HG02759 (cell line): Measurements from ENCODE around the gene ELMOD3.

ENCODE experiments used
- ATAC-seq: cut with Tn5 transposase; IDR thresholded peaks from one replicate; pipeline ENCODE4 v1.9.1; 2021; ENCODE audit warnings: mild to moderate bottlenecking, moderate library complexity; ENCODE audit not compliant: unreplicated experiment

Gene ELMOD3

DNA sequence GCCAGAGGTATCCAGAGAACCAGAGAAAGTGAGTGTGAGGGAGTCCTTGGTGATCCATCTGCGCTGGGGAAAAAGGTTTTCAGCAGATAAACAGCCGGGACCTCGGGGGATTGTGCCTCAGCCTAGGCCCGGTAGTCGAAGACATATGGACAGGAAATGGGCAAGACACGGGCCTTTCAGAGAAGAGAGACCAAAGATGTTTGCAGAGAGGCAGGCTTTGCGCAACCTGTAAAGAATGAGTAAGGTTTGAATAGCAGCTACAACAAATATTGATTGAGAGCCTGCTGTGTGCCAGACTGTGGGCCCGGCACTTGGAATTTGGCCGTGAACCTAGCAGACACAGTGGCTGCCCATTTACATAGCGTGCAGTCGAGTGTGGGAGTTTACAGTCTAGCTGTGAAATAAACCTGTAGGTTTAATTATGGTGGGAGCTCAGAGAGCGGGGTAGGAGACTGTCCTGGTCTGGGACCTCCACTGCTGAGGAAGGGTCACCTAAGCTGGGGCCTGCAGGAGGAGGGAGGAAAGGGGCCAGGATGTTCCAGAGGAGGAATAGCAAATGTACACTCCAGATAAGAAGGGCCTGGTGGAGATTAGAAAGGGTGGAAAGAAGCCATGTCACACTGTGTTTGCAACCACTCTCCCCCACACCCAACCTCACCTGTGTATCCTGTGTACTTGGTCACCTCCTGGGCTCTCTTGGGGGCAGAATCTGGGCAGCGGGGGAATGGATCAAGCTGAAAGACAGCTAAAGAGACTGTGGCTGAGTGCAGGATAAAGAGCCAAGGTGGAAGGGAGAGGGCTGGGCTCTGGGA is 66.9 kb downstream of the ELMOD3 start:
- ATAC-seq = no peak

DNA sequence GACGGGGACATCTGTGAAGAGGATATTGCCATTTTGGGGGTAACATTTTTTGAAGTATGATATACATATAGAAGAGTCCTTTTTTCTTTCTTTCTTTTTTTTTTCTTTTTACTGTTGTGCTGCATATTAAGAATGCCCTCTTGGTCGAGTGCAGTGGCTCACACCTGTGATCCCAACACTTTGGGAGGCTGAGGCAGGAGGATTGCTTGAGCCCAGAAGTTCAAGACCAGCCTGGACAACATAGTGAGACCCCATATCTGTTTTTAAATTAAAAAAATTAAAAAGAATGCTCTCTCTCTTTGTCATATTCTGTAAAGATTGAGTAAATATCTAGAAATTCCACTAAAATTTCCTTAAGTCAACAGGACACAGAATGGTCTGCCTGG is 67.5 kb downstream of the ELMOD3 start:
- no peak for ATAC-seq

DNA sequence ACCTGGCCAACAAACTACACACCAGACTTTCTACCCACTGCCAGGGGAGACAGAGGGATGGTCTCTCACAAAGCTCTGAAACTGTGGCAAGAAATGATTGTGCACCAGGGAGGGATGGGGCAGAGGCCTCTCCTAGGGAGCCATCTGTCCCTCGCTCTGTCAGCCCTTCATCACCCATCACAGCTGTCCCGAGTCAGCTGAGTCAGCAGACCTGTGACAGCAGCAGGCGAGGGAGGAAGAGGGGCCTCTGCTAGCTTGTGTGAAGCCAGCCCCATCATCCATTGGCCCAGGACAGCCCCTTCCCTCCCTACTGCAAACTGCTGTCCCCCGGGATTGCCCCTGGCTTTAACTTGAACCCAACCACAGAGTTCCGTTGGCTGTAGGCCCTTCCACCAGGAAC is 69.0 kb downstream of the ELMOD3 start:
- no peak for ATAC-seq

DNA sequence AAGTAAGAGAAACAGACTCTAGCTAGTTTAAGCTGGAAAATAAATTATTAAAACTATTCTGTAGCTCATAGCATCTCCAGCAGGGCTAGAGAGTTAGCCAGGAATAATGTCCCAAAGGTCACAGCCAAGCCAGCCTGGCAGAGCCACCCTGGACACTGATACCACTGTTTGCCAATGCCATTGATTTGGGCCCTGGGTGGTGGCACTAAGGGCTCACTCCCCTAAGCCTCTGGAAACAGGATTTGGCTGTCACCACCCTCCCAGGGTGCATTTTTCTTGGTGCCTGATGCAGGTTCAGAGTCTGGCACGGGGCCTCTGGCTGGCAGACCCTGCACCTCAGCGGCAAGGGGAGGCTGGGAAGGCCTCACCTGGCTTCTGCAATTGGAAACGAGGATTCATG is 71.0 kb downstream of the ELMOD3 start:
- ATAC-seq = no peak

DNA sequence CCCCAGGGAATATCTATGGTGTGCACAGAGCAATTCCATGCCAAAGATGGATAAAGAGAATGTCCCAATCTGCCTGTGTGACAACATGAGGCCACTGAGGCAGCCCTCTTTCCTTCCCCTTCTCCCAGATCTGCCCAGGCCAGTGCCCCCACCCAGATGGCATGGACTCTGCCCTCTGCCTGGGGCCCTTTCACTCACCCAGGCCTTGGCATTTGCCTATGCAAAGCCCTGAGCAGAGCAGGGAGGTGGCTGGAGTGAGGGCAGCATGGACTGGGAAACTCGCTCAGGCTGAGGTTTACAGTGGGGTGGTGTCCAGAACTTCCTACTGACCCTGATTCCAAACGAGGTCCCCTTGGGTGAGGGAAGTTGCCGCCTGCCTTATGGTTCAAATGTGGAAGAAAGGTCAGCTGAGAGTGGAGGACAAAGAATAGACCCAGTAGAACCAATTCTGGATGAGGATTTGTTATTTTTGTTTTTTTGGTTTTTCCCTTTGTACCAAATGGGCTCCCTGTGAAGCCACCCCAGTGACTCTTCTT is 72.8 kb downstream of the ELMOD3 start:
- ATAC-seq = no peak

DNA sequence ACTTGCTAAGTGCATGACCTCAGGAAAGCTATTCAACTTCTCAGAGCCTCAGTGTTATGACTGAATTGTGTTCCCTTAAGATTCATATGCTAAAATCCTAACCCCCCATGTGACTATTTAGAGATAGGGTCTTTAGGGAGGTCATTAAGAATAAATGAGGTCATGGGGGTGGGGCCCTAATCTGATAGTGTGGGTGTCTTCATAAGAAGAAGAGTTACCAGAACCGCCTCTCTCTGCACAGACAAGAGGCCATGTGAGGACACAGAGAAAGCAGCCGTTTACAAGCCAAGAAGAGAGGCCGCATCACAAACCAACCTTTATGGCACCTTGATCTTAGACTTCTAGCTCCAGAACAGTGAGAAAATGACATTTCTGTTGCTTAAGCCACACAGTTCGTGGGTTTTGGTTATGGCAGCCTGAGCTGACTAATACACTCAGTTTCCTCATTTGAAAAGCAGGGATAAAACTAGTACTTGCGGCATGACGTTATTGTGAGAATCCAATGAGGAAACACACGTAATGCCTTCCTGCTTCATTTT is 73.8 kb downstream of the ELMOD3 start:
- ATAC-seq = no peak

DNA sequence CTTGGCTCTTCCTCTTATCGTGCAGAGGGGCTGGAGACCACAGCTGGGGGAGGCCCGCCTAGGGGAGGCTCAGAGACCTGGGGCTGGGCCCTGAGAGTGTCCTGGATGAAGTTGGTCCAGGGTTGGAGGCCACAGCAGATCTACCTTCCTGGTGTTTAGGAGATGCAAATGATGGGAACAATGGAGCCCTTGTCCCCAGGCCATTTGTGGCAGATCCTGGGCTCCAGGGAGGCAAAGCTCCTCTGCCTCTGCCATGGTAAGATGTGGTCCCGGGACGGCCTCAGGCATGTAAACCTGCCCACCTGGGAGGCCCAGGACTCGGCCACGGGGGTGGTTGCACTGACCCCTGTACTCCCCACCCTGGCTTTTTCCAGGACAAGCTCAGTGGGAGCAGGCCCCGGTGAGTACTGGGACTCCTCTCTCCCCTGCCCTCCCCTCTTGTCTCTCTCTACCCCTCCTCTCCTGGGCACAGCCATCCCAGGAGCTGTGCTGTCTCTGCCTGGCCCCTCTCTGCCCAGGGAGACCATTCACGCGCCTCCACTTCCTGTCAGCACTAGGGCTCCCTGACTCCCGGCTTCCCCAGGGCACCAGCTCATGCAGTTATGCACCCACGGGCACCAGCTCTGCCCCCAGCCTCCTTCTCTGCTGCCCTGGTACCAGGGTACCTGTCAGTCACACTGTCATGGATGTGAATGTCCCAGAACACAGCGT is 74.8 kb downstream of the ELMOD3 start:
- ATAC-seq = no peak

DNA sequence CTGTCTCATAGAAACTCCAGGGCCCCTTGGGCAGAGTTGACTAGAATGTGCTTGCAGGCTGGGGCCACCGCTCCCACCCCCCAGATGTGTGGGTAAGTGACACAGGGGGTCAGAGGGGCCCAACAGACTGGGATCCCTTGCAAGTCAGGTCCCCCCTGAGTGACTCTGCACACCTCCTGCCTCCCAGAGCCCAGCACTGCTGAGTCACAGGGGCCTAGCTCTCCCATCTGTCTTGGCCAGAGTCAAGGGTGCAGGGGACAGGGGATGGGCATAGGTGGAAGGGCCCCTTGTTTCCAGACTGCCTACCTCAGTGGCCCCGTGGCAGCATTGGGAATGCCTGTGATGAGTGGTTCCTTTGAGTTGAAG is 75.3 kb downstream of the ELMOD3 start:
- ATAC-seq = no peak

DNA sequence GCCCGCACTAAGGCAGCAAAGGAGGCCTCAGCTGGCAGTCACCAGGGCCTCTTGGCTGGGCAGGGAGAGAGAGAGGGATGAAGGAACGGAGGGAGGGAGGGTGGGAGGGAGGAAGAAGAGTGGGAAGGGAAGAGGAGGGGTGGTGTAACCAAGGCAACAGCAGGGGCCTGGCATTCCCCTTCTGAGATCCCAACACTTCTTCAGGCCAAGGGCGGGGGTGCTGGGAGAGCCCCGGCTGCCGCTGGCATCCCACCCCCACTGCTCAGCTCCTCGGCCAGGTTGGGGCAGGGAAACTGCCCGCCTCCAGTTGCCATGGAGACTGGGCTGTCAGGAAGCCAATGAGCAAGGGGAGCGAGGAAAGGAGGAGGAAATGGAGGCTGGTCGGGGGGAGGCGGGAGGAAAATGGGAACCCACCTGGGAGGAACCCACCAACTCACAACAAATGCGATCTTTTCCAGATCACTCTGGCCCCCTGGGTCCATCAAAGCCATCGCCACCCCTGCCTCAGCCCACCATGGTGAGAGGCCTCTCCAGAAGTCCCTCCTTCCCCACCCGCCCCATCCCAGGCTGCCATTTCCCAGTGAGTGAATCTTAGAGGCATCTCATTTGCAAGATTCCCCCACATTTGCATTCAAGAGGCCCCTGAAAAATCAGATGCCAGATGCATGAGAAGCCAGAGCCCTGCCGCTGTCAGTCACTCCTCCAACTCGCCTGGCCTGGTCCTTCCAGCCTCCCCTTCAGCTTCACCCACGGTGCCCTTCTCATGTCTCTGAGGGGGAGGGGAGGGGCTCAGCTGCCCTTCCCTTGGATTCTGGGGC is 76.4 kb downstream of the ELMOD3 start:
- ATAC-seq = no peak

DNA sequence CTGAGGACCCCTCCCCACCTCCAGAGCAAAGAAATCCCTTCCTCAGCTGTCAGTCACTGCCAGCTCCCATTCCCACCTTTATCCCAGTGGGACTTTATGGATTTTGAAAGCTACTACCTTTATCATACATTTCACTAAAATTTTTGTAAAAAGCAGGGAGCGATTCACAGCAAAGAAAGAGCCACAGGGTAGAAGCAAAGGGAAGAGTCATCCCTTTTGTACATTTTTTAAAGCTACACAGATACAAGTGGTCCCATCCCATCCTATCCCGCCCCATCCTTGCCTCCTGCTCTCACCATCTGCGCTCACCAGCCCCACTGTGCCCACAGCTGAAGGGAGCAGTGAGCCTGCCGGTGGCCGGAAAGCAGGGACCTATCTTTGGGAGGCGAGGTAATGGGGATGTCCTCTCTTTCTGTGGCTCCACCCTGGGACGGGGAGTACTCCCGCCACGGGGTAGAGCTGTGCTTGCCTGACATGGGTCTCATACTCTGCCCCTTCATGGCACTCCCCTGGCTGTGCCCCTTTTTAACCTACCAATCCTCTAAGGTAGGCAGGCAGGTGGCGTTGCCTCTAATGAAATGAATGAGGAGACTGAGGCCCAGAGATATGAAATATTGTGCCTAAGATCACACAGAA is 77.1 kb downstream of the ELMOD3 start:
- no peak for ATAC-seq

DNA sequence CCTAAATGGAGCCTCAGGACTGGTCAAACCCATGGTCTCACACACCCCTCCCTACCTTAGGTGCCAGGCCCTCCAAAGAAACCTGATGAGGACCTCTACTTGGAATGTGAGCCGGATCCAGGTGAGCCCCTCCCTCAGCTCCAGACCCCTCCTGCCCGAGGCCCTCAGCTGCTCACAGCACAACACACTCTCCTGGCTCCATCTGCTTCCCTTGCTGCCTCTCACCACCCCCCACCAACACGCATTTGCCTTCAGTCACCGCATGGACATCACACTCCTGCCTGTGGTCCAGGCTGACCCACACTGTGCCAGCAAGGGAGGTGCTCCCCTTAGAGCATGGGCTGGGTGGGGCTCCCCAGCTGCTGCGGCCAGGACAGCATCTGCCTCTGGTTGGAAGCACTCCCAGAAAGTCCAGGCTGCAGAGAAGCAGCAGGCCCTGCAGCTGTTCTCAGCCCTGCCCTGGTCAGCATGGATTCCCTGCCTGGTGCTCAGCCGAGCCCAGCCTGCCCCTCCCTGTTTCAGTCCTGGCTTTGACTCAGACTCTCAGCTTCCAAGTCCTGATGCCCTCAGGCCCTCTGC is 79.0 kb downstream of the ELMOD3 start:
- ATAC-seq = no peak

DNA sequence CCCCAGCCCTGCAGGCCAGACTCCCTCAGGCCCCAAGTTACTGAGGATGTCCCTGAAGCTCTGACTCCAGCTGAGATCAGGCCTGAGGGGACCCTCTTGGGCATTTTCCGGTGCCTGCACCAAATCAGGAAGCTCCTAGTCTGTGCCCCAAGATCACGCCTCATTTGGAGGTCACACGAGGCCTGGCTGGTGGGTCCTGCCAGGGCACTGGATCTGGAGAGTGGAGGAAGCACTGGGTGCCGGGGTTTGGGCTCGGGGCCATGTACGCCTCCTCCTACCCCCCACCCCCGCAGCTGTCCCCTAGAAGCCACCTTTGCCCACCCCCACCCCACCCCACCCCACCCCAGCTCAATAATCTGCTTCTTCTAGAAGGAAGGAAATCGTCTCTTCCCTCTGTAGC is 80.1 kb downstream of the ELMOD3 start:
- ATAC-seq = no peak

DNA sequence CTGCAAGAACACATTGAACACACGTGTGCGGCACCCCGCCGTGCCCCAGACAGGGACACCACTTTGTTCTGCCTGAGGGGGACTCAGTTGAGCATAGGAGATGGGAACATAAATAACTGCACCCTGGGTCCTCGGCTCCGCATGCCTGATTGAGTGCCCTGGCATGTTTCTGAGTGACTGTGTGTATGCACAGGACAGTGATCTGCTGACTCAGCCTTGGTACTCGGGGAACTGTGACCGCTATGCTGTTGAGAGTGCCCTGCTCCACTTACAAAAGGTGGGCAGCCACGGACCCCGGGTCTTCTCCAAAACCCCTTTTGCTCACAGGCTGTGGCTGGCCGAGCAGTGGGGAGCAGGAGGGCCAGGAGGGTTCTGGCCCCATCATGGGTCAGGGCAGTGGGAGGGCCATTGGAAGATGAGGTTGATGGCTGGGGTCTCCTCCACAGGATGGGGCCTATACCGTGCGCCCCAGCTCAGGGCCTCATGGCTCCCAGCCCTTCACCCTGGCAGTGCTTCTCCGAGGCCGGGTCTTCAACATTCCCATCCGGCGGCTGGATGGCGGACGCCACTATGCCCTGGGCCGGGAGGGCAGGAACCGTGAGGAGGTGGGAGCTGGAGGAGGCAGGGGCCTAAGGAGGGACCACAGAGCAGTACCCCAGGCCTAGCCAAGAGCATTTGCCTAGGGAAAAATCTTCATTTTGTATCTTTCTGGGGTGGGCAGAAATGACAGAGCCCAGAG is 80.8 kb downstream of the ELMOD3 start:
- ATAC-seq = no peak

DNA sequence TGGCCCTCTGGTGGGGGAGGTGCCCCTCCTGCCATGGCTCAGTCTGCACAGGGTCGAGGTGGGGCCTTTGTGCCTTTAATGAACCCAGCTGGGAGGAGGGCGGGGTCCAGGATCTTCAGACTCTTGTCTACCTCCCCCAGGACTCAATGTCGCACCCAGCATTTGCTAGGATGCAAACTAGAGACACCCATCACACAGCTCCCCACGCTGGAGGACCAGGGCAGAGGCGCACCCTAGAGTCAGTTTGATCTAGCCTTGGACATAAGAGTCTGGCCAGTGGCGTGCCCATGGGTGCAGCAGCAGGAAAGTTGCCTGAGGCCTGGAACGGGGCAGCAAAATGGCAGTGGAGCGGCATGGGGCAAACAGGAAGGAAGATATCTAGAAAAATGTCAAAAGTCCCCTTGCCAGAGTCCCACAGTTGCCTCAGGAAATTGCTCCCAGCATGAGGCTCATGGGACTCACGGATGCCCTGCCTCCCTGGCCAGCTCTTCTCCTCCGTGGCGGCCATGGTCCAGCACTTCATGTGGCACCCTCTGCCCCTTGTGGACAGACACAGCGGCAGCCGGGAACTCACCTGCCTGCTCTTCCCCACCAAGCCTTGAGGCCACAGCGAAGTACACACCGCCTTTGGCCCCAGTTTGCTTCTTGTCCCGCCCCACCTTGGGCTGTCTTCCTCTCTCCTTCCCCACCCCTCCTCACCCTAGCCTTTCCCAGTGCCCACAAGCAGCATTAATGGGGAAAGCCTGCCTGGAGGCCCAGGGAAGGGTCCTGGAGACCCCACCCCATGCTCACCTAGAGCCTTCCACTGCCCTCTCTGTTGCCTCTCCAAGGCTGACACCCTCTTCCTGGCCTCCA is 81.6 kb downstream of the ELMOD3 start:
- no peak for ATAC-seq

DNA sequence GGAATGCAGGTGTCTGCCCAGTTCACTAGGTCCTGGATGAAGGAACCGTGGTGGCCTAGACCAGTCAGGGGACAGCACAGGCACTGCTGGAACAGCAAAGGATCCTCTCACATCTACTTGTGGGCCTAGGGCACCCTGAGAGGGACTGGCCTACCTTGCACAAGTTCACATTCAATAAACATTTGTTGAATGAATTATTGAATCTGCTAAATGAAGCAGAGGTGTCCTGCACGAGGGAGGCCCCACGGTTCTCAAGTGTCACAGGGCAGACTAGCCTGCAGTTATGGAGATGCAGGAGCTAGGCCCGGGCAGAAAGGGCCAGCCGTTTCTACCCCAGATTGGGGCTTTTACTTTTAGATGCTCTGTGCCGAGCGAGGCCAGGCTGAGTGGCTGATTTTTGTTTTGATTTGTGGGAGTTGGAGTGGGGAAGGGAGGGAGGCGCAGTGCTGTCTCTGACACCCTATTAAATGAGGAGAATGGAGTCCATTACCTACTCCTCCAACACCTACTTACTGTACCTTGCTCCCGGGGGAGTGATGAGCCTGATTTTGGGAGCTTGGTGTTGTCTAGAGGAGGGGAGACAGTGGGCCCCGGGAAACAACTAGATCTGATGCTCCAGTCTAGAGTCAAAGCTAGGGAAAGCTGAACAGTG is 82.4 kb downstream of the ELMOD3 start:
- ATAC-seq = no peak

DNA sequence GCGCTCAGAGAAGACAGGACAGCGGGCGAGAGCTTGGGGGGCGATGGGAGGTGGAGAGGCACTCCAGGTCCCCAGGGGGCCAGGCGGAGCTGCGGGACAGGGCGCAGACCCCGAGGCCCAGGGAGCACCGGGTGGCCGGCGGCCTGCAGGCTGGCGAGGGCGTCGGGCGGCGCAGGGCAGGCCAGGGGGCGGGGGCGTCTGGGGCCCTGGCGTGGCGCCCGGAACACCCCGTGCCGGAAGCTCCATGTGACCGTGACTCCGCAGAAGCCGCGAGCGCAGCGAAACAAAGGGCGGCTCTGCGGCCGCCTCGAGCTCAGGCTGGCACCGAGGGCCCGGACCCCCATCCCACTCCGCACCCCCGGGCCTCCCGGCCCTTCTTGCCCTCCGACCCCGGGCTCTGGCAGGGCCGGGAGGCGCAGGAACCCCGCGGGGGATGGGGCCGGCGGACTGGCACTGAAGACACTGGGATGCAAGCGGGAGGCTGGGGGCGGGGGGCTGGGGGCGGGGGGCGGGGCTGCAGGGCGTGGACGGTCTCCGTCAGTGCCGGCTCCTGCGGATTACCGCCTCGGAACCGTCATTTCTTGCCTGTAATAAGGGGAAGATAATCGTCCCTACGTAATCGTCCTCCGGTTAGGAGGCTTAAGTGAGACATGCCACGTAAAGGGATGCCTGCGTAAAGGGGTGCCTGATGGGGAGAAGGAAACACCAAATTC is 83.1 kb downstream of the ELMOD3 start:
- peak; percentile 93 for ATAC-seq

DNA sequence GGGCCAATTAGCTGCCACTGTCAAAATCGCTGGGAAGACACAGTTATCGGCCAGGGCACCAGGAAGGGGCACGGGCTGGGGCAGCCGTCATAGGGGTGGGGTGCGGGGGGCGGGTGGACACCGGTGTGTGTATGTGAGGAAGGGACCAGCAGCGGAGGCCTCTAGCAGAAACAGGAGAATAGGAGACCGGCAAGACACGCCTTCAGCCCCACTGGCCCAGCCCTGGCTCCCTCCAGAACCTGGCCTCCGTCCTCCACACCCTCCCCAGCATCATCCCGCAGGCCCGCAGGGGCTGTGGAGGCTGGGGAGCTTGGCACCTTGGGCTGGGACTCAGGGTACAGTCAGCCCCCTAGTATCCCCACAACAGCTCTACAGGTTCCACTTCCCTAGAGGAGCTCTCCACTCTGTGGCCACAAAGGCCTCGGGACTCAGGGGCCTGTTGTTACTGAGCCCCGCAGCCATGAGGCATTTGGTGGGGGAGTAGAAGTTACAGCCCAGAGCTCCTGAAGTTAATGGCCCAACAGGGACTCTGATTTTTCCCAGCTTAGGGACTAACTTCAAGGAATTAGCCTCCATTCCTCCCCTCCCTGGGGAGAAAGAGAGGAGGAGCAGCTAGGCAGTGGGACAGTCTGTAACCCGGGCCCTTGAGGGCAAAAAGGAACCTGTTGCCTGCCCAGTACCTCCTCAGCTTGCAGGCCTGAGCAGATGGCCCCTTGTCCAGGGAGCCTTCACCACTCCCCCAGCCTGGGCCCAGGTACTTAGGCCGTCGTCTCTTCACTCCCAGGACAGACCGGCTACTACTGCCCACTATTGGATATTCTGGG is 83.8 kb downstream of the ELMOD3 start:
- no peak for ATAC-seq
